Uterus (tissue), 4 donors: Measurements from ENCODE around the gene AIM2. TPM values are rescaled to one million over a fixed set of nuclear protein-coding genes. Genes with fewer than 3 reads are reported as not detected.

ENCODE experiments used
- DNase-seq, 2 donors: peaks; one replicate each; pipeline ENCODE4 v3.0.0-alpha.2; 2019 to 2020
- H3K27ac ChIP-seq, 2 donors: fragments of 200-600 bp; sonication (generic); 1 replicate in 1 of 2; 2 replicates in 1 of 2; pipeline ENCODE4 v1.5.1; 2016 to 2018
- H3K27me3 ChIP-seq, 2 donors: fragments of 200-600 bp; sonication (generic); one replicate each; pipeline ENCODE4 v1.5.1; 2018 to 2019; ENCODE audit warnings: control low read depth in 1 of 2
- H3K36me3 ChIP-seq, 2 donors: fragments of 200-600 bp; sonication (generic); one replicate each; pipeline ENCODE4 v1.5.1; 2019; ENCODE audit warnings: control low read depth in 1 of 2
- H3K4me1 ChIP-seq, 2 donors: fragments of 200-600 bp; sonication (generic); one replicate each; pipeline ENCODE4 v1.5.1; 2018 to 2019; ENCODE audit warnings: control low read depth in 1 of 2
- H3K4me3 ChIP-seq, 2 donors: fragments of 200-600 bp; sonication (generic); 1 replicate in 1 of 2; 2 replicates in 1 of 2; pipeline ENCODE4 v1.5.1; 2018 to 2019; ENCODE audit warnings: mild to moderate bottlenecking in 1 of 2
- H3K9me3 ChIP-seq, 2 donors: fragments of 200-600 bp; sonication (generic); one replicate each; pipeline ENCODE4 v1.5.1; 2019; ENCODE audit warnings: control low read depth in 1 of 2
- POLR2A ChIP-seq, 2 donors: fragments of 450-650 bp; IDR thresholded peaks; one replicate each; pipeline ENCODE4 v1.6.1; 2016; ENCODE audit warnings: antibody characterized with exemption in 2 of 2, mild to moderate bottlenecking in 1 of 2, moderate library complexity in 1 of 2
- intact Hi-C: fragments of 100-400 bp; cut with DNase I; formaldehyde crosslinking; loops from one replicate; pipeline ENCODE4 v1.15.1; 2023; ENCODE audit warnings: low total_unique reads
- total RNA-seq, 4 donors: library from RNA; depleted of rRNA in 3 of 4; stranded (reverse); fragments of >200 nt in 3 of 4; gene quantifications; one replicate each; pipeline versions ENCODE4 v1.1.0 to v1.2.4, GENCODE V29; 2014 to 2023
- TF ChIP-seq, protein P1 (sequence below), 4 experiments: fragments of 200-600 bp in 2 of 4; fragments of 450-650 bp in 2 of 4; sonication (generic) in 2 of 4; IDR thresholded peaks; one replicate each; pipeline ENCODE4 v1.5.1; 2016 to 2019; ENCODE audit warnings: antibody characterized with exemption in 4 of 4, mild to moderate bottlenecking in 2 of 4, moderate library complexity in 1 of 4
- donor health status: DM: yes; HTN: yes; CAD: no.

AIM2 gene
- total RNA-seq, 4 donors from 2014 or later = 0.55 to 4.1 TPM; not detected in 2

DNA sequence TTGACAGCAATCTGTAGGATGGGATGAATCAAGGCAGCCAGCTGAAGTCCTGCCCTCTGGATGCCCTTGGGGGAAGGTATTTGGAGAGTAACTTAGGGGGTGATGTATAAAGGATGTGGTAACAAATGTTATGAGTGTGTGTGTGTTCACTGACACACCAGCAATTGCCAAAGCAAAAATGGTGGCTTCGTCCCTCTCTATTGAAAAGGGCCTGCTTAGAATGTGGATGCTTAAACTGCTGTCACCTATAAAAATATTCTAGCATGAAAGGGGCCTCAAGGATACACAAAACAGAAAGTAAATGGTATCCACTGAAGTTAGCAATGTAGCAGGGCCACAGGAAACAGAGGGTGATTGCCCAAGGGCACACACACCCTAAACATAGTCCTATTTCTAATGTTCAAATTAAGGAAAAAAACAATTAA lies 15.1 kb upstream of the AIM2 start:
- TF ChIP-seq POLR2A (IDR thresholded peaks at IDR 0.05) = no peak
- TF ChIP-seq, protein P1, sequence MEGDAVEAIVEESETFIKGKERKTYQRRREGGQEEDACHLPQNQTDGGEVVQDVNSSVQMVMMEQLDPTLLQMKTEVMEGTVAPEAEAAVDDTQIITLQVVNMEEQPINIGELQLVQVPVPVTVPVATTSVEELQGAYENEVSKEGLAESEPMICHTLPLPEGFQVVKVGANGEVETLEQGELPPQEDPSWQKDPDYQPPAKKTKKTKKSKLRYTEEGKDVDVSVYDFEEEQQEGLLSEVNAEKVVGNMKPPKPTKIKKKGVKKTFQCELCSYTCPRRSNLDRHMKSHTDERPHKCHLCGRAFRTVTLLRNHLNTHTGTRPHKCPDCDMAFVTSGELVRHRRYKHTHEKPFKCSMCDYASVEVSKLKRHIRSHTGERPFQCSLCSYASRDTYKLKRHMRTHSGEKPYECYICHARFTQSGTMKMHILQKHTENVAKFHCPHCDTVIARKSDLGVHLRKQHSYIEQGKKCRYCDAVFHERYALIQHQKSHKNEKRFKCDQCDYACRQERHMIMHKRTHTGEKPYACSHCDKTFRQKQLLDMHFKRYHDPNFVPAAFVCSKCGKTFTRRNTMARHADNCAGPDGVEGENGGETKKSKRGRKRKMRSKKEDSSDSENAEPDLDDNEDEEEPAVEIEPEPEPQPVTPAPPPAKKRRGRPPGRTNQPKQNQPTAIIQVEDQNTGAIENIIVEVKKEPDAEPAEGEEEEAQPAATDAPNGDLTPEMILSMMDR (IDR thresholded peaks at IDR 0.05) = no peak
- no peaks in the 10 kb centered on the region for H3K27me3 ChIP-seq
- no peak overlapping the region for H3K4me3 ChIP-seq
- no peak for DNase-seq
- no peaks in the 10 kb centered on the region for H3K36me3 ChIP-seq
- H3K27ac ChIP-seq = no peak overlapping the region
- H3K9me3 ChIP-seq = no peaks in the 10 kb centered on the region
- intact Hi-C loops = no loop called here
- no peaks in the 10 kb centered on the region for H3K4me1 ChIP-seq

DNA sequence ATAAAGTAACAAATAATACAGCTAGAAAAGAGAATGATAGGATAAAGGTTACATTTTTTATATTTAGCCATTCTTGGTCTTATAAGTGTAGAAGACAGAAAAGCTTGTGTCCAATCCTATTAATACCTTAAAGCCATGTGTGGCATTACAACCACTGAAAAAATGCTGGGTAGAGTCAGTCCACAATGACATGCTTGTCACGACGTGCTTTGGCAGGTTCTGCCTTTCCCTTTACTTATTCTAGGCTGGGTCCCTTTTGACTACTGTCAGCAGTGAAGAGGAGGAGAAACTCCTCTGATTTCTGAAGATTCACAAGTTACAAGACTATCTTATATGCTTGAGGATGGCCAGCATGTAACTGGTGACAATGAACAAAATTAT lies 14.6 kb upstream of the AIM2 start:
- intact Hi-C loops = no loop called here
- H3K9me3 ChIP-seq = no peaks in the 10 kb centered on the region
- no peak for TF ChIP-seq POLR2A (IDR thresholded peaks at IDR 0.05)
- TF ChIP-seq, protein P1 (IDR thresholded peaks at IDR 0.05) = no peak
- H3K27ac ChIP-seq = no peak overlapping the region
- no peaks in the 10 kb centered on the region for H3K4me1 ChIP-seq
- no peaks in the 10 kb centered on the region for H3K27me3 ChIP-seq
- no peak for DNase-seq
- H3K36me3 ChIP-seq = no peaks in the 10 kb centered on the region
- no peak overlapping the region for H3K4me3 ChIP-seq

DNA sequence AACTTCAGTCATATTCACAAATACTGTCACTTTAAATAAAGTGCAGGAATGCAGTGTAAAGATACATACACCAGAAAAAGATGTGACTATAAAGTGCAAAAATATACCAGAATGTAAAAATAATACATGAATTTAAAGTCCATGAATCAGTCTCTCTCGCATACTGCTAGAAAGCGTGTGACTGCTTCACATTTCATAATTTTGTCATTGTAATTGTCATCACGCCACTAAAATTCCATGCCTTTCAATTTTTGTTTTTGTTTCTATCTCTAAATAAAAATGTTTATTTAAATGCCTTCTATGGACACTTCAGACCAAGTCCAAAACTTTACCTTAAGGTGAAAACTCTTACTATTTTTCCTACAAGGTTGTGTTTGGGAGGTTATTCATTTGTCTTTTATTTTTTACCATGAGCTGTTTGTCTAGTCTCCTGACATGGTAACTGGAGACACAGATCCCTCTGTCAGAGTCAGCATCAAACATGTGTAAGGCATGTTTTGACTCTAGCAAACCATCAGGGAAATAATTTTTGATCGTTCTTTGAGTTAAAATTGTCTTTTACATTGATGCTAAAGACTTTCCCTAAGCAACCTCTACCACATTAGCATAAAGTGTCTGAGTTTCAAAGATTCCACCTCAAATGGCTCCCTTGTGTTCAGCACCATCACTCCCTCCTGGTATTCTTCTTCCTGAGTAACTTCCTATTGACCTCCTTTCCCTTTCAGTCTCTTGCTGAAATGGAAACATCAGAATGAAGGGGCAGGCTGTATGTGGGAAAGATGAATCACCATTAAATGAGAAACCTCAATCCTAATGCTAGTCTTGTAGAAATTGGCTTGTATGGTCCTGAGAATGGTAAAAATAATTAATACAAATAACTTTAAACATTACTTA lies 14.0 kb upstream of the AIM2 start:
- DNase-seq = no peak
- no peaks in the 10 kb centered on the region for H3K27me3 ChIP-seq
- no peaks in the 10 kb centered on the region for H3K36me3 ChIP-seq
- no peak overlapping the region for H3K27ac ChIP-seq
- H3K4me1 ChIP-seq = no peaks in the 10 kb centered on the region
- no peak overlapping the region for H3K4me3 ChIP-seq
- H3K9me3 ChIP-seq = no peaks in the 10 kb centered on the region
- no peak for TF ChIP-seq POLR2A (IDR thresholded peaks at IDR 0.05)
- TF ChIP-seq, protein P1 (IDR thresholded peaks at IDR 0.05) = no peak
- intact Hi-C loops = no loop called here

DNA sequence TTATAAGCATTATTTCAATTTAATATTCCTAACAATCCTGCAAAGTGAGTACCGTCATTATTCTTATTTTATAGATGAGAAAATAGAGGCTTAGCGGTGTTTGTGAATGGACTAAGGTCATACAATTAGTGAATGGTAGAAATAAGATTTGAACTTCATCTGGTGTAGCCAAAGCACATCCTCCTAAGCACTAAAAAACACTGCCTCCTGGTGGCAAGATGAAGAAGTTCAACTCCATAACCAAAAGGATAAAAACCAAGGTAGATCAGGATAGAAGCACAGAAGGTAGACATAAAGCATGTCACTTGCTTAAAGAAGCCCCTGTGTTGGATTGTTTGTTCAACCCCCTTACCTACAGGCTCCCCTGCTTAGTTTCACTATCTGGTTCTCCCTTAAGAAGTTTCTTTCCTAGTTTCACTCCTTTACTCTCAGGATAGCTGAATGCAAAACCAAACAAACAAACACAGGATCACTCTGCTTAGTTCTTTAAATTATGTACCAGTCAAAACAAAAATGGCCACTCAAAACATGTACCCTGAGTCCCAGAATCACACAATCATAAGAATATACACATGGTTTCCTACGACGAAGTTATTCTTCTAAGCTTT lies 12.7 kb upstream of the AIM2 start:
- Histone ChIP-seq H3K4me1 (no peaks in the 10 kb centered on the region), H3K36me3 (no peaks in the 10 kb centered on the region), H3K4me3 (no peak overlapping the region), H3K9me3 (no peaks in the 10 kb centered on the region), H3K27me3 (no peaks in the 10 kb centered on the region), H3K27ac (no peak overlapping the region)
- no peak for TF ChIP-seq POLR2A (IDR thresholded peaks at IDR 0.05)
- TF ChIP-seq, protein P1 (IDR thresholded peaks at IDR 0.05) = peak in 2 of 4 experiments; percentile 15 to 25
- intact Hi-C loops = no loop called here
- DNase-seq = no peak

DNA sequence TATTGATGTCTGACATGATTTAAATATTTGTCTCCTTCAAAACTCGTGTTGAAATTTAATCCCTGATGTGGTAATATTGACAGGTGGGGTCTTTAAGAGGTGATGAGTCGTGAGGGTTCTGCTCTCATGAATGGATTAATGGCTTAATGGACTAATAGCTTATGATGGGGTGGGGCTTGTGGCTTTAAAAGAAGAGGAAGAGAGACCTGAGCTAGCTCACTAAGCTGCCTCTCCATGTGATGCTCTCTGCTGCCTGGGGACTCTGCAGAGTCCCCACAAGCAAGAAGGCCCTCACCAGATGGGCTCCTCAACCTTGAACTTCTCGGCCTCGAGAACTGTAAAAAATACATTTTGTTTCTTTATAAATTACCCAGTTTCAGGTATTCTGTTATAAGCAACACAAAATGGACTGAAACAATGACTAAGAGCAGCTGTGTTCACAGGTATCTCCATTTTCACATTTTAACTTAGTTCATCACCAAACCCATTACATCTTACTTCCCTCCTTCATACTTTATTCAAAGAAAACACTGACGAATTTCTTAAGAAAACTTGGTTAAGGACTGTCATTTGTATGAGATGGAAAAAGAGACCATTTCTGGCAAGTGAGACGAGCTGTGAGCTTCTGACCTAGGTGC lies 12.1 kb upstream of the AIM2 start:
- H3K4me1 ChIP-seq = no peaks in the 10 kb centered on the region
- no peak for DNase-seq
- H3K36me3 ChIP-seq = no peaks in the 10 kb centered on the region
- no peak overlapping the region for H3K4me3 ChIP-seq
- no peaks in the 10 kb centered on the region for H3K9me3 ChIP-seq
- no peaks in the 10 kb centered on the region for H3K27me3 ChIP-seq
- TF ChIP-seq, protein P1 (IDR thresholded peaks at IDR 0.05) = no peak
- TF ChIP-seq POLR2A (IDR thresholded peaks at IDR 0.05) = no peak
- intact Hi-C loops = no loop called here
- no peak overlapping the region for H3K27ac ChIP-seq
